ENCODE data around the gene CLEC18B.
"Not testable (repeated sequence)": the region's sequence is repeated elsewhere in the genome, so short reads cannot be mapped to it uniquely, and the experiment has no call there.

CLEC18B gene

GRCh38 chr16:74443624-74444346, 22.5 kb upstream of the CLEC18B start:
- DNase-seq (ENCODE audit: low read depth) = not testable (repeated sequence)

- no peak for DNase-seq (ENCODE audit: low read depth)
These were observed 18.4 kb upstream of the CLEC18B start for GRCh38 chr16:74439685-74440084.

DNA sequence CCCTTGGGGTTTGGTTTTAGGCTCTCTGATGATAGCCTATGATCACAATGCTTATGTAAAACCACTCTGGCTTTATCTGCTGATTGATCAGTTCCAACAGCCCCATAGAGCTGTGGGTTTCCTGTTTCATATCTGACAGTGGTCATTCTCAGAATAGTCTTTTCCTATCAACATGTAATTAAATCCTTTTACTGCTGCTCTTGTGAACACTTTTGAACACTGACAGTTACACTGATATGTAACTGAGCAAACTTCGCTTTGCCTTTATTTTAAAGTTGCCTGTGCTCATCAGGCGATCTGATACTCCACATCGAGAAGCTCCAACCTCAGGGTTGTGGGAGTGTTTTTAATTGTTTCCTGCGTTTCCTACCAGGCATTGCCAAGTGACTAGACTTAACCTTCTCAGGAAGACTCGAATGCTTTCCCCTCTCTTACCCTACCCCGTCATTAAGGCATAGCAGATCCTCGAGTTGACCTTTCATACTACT, 17.3 kb upstream of the CLEC18B start:
- DNase-seq (ENCODE audit: low read depth) = no peak

DNA sequence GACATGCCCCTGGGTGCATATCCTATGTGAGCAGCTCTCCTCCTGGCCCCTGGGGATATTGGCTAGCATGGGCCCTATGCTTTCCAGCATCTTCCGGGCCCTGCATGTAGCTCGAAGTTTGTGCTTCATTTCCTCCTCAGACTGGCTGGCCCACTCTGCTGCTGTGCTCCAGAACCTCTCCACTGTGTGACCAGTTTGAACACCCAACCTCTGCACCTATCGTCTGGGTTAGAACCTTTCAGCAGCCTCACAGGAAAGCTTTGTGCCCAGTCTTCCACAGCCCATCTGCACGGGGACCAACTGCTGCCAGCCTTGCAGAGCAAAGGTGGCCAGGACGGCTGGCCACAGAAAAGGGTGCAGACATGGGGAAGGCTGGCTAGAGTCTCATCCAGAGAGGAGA, 10.2 kb upstream of the CLEC18B start:
- no peak for DNase-seq (ENCODE audit: low read depth)

DNA sequence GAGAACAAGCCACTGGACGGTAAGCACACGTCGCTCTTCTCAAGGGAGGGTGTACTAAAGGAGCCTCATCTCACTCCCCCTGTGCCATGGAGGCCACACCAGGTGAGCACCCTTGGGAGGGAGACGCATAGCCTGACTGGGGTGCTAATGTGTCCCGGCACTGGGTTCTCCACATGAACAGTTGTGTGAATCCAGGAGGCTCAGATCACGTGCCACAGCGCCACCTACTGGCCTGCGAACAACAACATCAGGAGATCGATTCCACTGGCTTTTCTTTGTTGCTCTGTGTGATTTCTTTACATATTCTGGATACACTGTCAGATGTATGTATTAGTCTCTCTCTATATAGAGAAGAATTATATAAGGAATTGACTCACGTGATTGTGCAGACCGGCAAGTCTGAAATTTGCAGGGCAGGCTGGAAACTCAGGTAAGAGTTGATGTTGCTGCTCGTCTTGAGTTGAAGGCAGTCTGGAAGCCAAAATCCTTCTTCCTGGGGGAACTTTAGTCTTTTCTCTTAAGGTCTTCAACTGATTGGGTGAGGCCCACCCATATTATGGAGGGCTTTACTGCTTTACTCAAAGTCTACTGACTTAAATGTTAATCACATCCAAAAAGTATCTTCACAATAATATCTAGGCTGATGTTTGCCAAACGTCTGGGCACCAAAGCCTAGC, 8.9 kb upstream of the CLEC18B start:
- DNase-seq (ENCODE audit: low read depth) = peak; percentile 19

- not testable (repeated sequence) for DNase-seq (ENCODE audit: low read depth)
These were observed 7.2 kb upstream of the CLEC18B start for GRCh38 chr16:74428493-74428892.

DNA sequence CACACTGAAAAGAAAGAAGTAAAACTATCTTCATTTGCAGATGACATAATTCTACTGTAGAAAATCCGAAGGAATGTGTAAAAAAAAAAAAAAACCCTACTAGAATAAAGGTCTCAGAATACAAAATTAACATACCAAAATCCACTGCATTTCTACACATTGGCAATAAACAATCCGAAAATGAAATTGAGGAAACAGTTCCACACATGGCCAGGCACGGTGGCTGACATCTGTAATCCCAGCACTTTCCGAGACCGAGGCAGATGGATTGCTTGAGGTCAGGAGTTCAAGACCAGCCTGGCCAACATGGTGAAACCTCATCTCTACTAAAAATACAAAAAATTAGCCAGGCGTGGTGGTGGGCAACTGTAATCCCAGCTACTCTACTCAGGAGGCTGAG, 4.5 kb upstream of the CLEC18B start:
- DNase-seq (ENCODE audit: low read depth) = not testable (repeated sequence)

GRCh38 chr16:74423721-74424120, 2.4 kb upstream of the CLEC18B start:
- not testable (repeated sequence) for DNase-seq (ENCODE audit: low read depth)

DNA sequence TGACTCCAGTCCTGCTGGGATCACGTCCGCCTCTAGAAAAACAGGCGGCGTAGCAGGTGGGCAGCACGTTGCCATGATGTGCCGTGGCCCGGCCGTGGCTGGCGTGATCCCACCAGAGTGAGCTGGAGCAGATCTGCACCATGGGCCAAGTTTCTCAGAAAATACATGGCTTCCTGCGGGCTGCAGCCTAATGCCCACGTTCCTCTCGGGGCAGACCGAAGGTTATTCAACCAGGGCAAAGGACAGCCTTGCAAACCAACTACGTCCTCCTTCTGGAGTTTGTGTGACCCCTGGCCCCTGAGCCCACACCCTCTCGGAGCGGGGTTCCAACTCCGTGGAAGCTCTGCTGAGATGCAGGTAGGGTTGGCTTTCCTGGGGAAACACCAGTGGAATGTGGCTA, 808 bp upstream of the CLEC18B start:
- not testable (repeated sequence) for DNase-seq (ENCODE audit: low read depth)

DNA sequence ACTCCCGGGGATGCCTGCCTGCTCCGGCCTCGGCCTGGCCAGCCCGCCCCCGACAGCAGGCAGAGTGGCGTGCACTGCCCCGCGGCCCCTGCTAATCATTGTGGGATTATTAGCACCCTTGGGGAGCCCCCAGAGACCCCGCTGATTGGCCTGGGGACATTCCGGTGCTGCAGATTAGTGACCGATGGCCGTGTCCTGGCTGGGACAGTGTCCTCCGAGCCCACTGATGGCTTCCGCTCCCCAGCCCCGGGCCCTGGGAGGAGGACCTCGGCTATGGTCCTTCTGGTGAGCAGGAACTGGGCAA, 156 bp upstream of the CLEC18B start:
- not testable (repeated sequence) for DNase-seq (ENCODE audit: low read depth)

- not testable (repeated sequence) for DNase-seq (ENCODE audit: low read depth)
These were observed 1.5 kb downstream of the CLEC18B start for GRCh38 chr16:74419811-74420210.

- not testable (repeated sequence) for DNase-seq (ENCODE audit: low read depth)
These were observed 3.4 kb downstream of the CLEC18B start for GRCh38 chr16:74417897-74418296.

GRCh38 chr16:74413920-74414319, 7.4 kb downstream of the CLEC18B start:
- DNase-seq (ENCODE audit: low read depth) = not testable (repeated sequence)

DNA sequence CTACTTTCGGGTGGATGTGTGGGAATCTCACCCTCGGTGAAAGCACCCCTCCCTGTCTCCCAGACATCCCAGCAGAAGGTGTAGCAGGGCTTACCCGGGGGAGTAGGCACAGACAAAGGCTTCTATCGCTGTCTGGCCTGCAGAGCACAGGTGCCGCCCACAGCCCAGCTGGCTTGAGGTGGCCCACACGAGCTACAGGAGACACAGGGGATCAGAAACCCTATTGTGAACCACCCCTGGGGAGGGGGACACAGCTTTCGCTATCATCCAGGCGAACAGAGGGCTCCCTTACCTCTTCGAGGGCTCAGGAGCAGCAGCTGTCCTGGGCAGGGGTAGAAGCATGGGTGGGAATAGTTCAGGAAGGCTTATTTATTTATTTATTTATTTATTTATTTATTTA, 7.8 kb downstream of the CLEC18B start:
- not testable (repeated sequence) for DNase-seq (ENCODE audit: low read depth)

- not testable (repeated sequence) for DNase-seq (ENCODE audit: low read depth)
These were observed 8.4 kb downstream of the CLEC18B start for GRCh38 chr16:74412775-74413390.

DNA sequence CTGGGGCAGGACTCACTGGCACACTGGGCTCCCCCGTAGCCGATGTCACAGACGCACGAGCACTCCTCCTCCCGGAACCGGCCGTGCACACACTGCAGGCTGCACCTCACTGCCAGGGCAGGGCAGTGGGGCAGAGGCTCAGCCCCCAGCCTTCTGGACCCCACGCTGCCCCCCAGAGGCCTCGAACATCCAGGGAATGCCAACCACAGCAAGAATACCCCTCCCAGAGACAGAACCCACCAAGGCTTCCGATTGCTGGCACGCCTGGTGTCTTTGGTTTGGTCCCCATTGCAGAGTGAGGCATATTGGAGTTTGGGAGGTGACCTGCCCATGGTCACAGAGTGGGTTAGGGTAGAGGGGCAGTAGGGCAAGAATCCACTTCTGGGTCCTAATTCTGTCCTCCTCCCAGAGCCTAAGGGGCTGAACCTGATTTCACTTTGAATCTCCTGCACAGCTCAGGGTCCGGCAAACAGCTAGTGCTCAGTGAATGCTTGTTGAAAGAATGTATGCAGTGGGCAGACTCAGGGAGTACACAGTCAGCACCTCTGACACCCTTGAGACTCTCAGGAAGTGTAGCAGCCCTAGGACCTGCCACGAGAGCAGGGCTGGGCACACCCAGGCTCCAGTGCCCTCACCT, 9.0 kb downstream of the CLEC18B start:
- not testable (repeated sequence) for DNase-seq (ENCODE audit: low read depth)

- DNase-seq (ENCODE audit: low read depth) = not testable (repeated sequence)
These were observed 10.3 kb downstream of the CLEC18B start for GRCh38 chr16:74410981-74411380.

GRCh38 chr16:74410057-74410957, 11.0 kb downstream of the CLEC18B start:
- not testable (repeated sequence) for DNase-seq (ENCODE audit: low read depth)

DNA sequence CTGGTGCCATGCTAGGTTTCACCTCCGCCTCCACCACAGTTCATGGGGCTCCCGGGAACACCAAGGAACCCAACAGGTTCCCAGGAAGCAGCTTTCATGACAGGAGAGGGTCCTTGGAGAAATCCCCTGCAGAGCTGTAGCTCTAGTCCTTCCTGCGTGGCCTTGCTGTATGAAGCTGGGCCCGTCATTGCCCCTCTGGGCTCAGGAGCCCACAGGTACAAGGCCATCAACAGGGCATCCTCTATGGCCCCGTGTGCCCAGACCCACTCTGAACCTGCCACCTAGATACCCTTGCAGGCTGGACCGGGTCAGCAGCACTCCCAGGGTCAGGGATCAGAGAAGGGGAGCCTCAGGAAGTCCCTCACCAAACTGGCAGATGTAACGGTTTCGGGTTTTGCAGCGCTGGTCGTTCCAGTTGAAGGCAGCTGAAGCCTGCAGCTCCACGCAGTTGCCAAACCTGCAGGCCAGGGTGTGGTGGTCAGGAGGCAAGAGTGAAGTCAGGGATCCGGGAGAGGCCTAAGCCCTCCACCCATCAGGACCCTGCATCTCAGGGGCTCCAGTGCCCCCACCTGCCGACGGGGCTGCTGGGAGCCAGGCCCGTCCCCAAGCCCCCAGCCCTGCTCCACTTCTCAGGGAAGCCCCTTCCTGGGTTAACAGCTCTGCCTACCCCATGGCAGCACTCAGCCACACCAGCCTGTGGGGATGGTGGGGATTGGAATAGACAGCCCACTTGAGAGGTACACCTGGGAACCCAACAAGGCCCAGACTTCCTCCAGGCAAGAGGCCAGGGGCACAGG, 11.9 kb downstream of the CLEC18B start:
- DNase-seq (ENCODE audit: low read depth) = not testable (repeated sequence)

DNA sequence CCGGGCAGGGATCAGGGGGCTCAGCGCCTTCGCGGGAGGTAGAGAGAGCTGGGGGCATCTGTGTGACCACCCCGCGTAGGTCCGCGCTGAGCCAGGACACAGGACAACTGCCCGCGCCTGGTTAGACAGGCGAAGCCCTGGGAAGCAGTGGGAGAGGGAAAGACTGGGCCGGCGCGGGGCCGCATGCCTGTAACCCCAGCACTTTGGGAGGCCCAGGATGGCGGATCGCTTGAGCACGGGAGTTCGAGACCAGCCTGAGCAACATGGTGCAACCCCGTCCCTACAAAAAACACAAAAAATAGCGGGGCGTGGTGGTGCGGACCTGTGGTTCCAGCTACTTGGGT, 13.9 kb downstream of the CLEC18B start:
- DNase-seq (ENCODE audit: low read depth) = not testable (repeated sequence)
